OCI-LY7 (cell line): ENCODE measurements around the gene SHH. TPM values are rescaled to one million over a fixed set of nuclear protein-coding genes. Genes with fewer than 3 reads are reported as not detected.

Experiments
- BruUV-seq: library from RNA; stranded (reverse); fragments of 400-500 nt; replicated peaks from 2 replicates; lab custom pipeline; 2021; lab: Mats Ljungman, UMichigan
- CTCF ChIA-PET: fragments of 300-600 bp; sonication (Branson Sonifier 250); formaldehyde crosslinking; loops from one replicate; lab custom pipeline; 2022; ENCODE audit warnings: antibody characterized with exemption; ENCODE audit not compliant: unreplicated experiment; lab: Charles Lee
- POLR2A ChIA-PET: fragments of 300-600 bp; sonication (Branson Sonifier 250); formaldehyde crosslinking; loops from one replicate; lab custom pipeline; 2022; ENCODE audit warnings: antibody characterized with exemption; lab: Charles Lee
- DNase-seq: peaks from one replicate; pipeline ENCODE4 v3.0.0-alpha.2; 2015; ENCODE audit warnings: low spot score
- H2AFZ ChIP-seq: fragments of 200-600 bp; sonication (generic), shearing (Covaris generic); 2 replicates; pipeline ENCODE4 v1.6.1; 2014; ENCODE audit warnings: mild to moderate bottlenecking, antibody characterized with exemption, low read length, moderate library complexity
- H3K27ac ChIP-seq: fragments of 200-600 bp; sonication (generic); 2 replicates; pipeline ENCODE4 v1.5.1; 2014; ENCODE audit warnings: mixed run types, low read depth, mild to moderate bottlenecking, moderate library complexity, low read length, inconsistent platforms; ENCODE audit not compliant: poor library complexity, severe bottlenecking
- H3K36me3 ChIP-seq: fragments of 200-600 bp; sonication (generic); 2 replicates; pipeline ENCODE4 v1.6.1; 2014; ENCODE audit warnings: mild to moderate bottlenecking, antibody characterized with exemption, low read length, moderate library complexity, mixed read lengths; ENCODE audit not compliant: insufficient read depth
- H3K4me1 ChIP-seq: fragments of 200-600 bp; sonication (generic); 2 replicates; pipeline ENCODE4 v1.5.1; 2014; ENCODE audit warnings: mild to moderate bottlenecking, low read length; ENCODE audit not compliant: insufficient read depth, poor library complexity, severe bottlenecking
- H3K4me2 ChIP-seq: fragments of 200-600 bp; sonication (generic); 2 replicates; pipeline ENCODE4 v1.6.1; 2014; ENCODE audit warnings: mild to moderate bottlenecking, low read length
- H3K4me3 ChIP-seq: fragments of 200-600 bp; sonication (generic); 2 replicates; pipeline ENCODE4 v1.5.1; 2014; ENCODE audit warnings: mild to moderate bottlenecking, low read depth, low read length; ENCODE audit not compliant: poor library complexity, severe bottlenecking
- H3K79me2 ChIP-seq: fragments of 200-600 bp; sonication (generic); 2 replicates; pipeline ENCODE4 v1.6.1; 2016; ENCODE audit warnings: low read depth, mild to moderate bottlenecking, low read length, moderate library complexity, mixed read lengths; ENCODE audit not compliant: insufficient read depth
- H3K9me2 ChIP-seq: fragments of 200-600 bp; sonication (generic); 2 replicates; pipeline ENCODE4 v1.6.1; 2016; ENCODE audit warnings: mild to moderate bottlenecking, low read length, mixed read lengths; ENCODE audit not compliant: insufficient read depth
- H3K9me3 ChIP-seq: fragments of 200-600 bp; sonication (generic); 2 replicates; pipeline ENCODE4 v1.6.1; 2014; ENCODE audit warnings: mild to moderate bottlenecking, mixed run types, low read length, mixed read lengths
- H4K20me1 ChIP-seq: fragments of 200-600 bp; sonication (generic); 2 replicates; pipeline ENCODE4 v1.6.1; 2014; ENCODE audit warnings: mild to moderate bottlenecking, antibody characterized with exemption, low read length, moderate library complexity, mixed read lengths; ENCODE audit not compliant: insufficient read depth
- EZH2phosphoT487 ChIP-seq: fragments of 200-600 bp; sonication (generic); IDR thresholded peaks from 2 replicates; pipeline ENCODE4 v1.6.1; 2018; ENCODE audit warnings: low read depth, borderline replicate concordance, mild to moderate bottlenecking, mixed run types, antibody characterized with exemption, low read length, moderate library complexity, mixed read lengths
- intact Hi-C: fragments of 100-400 bp; cut with micrococcal nuclease; formaldehyde crosslinking; loops from one replicate; pipeline ENCODE4 v1.10.0; 2022; ENCODE audit not compliant: unreplicated experiment
- total RNA-seq, 2 experiments: library from RNA; depleted of rRNA in 1 of 2; stranded (reverse); fragments of >200 nt in 1 of 2; shearing (Covaris generic) in 1 of 2; gene quantifications; 2 replicates each; pipeline ENCODE4 v1.2.3, GENCODE V29; 2014 to 2022
- TF ChIP-seq, protein P1 (sequence below): fragments of 200-600 bp; sonication (generic); conservative IDR thresholded peaks from 2 replicates; pipeline ENCODE4 v1.5.1; 2014; ENCODE audit warnings: mild to moderate bottlenecking, antibody characterized with exemption, low read length, moderate library complexity, mixed read lengths

Gene SHH
- total RNA-seq, 2 experiments from 2014 or later = not detected

DNA sequence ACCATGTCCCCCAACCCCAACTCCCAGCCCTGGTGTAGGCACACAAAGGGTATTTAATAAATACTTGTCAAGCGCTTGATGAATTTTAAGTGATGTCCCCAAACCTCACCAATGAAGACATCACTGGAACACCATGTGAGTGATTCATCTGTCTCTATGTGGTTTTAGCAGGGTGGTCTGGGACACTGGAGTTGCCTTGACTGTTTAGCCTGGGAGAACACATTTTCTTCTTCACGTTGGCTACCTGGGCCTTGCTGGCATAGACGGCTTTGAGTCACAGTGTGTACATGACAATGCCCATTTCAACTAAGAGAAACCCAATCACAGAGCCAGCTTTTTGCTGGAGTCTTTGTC lies 24.8 kb upstream of the SHH start:
- TF ChIP-seq, protein P1, sequence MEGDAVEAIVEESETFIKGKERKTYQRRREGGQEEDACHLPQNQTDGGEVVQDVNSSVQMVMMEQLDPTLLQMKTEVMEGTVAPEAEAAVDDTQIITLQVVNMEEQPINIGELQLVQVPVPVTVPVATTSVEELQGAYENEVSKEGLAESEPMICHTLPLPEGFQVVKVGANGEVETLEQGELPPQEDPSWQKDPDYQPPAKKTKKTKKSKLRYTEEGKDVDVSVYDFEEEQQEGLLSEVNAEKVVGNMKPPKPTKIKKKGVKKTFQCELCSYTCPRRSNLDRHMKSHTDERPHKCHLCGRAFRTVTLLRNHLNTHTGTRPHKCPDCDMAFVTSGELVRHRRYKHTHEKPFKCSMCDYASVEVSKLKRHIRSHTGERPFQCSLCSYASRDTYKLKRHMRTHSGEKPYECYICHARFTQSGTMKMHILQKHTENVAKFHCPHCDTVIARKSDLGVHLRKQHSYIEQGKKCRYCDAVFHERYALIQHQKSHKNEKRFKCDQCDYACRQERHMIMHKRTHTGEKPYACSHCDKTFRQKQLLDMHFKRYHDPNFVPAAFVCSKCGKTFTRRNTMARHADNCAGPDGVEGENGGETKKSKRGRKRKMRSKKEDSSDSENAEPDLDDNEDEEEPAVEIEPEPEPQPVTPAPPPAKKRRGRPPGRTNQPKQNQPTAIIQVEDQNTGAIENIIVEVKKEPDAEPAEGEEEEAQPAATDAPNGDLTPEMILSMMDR = no peak
- TF ChIP-seq EZH2phosphoT487 = no peak
- Histone ChIP-seq H3K79me2 (no peaks in the 10 kb centered on the region), H3K9me3 (no peaks in the 10 kb centered on the region), H3K4me3 (no peak overlapping the region), H3K4me1 (no peaks in the 10 kb centered on the region), H3K9me2 (no peaks in the 10 kb centered on the region), H3K27ac (no peak overlapping the region), H4K20me1 (no peaks in the 10 kb centered on the region), H2AFZ (no peak overlapping the region), H3K4me2 (no peak overlapping the region), H3K36me3 (no peaks in the 10 kb centered on the region)
- CTCF ChIA-PET = no interaction called here
- DNase-seq = no peak
- POLR2A ChIA-PET = interaction anchor here (0.6 kb wide), 1 partner anchor 47 kb away, joined by 3 read pairs; no protein-coding TSS in a partner anchor
- no TSS peak for BruUV-seq
- intact Hi-C loops = no loop called here

DNA sequence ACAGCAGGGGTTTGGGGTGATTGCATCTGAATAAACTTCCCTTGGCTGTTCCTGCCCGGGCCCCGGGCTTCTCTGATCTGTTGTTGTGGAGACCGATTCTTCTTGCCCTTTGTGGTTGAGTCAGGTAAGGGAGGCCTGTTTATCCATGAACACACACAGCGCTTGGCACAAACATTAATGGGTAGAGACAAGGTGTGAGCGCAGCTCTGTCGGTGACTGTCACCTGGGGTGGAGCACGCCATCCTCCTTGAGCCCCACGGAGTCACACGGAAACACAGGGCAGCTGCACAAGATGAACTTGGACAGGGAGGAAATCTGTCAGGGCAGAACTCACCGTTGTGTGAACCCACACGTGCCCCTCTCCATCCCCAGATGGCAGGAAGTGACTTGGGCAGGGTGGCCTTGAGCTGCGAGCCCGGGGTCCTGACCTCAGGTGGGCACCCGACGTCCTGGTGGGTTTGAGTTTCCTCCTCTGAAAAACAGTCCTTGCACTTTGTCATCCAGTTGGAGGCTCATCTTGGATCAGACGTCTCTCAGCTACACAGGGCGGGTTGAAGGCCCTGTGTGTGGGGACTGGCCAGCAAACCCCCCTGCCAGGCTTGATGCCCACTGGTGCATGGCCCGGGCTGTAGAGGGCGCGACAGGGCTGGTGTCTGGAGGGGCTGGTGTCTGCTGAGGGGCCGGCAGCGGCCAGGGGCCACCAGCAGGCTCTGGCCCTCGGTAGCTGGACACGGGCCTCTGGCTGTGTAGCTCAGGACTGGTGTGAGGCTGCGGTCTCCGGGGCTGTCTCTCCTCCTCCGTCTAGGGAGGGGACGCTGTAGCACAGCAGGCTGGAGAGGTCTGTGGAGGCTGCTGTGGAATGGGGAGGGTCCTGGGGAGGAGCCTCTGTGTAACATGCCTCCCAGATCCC lies 24.2 kb upstream of the SHH start:
- Histone ChIP-seq H3K4me3 (no peak overlapping the region), H3K36me3 (no peaks in the 10 kb centered on the region), H3K4me2 (no peak overlapping the region), H3K9me3 (no peaks in the 10 kb centered on the region), H3K9me2 (no peaks in the 10 kb centered on the region), H4K20me1 (no peaks in the 10 kb centered on the region), H3K27ac (no peak overlapping the region), H3K4me1 (no peaks in the 10 kb centered on the region), H3K79me2 (no peaks in the 10 kb centered on the region), H2AFZ (no peak overlapping the region)
- TF ChIP-seq, protein P1 = no peak
- TF ChIP-seq EZH2phosphoT487 = no peak
- ChIA-PET CTCF (no interaction called here), POLR2A (interaction anchor here (0.6 kb wide), 1 partner anchor 46 kb away, joined by 3 read pairs; no protein-coding TSS in a partner anchor)
- no TSS peak for BruUV-seq
- DNase-seq = no peak
- intact Hi-C loops = no loop called here
